Stimulated activated CD4-positive, alpha-beta T cell treated with anti-CD3 and anti-CD28 coated beads, Interleukin-12 subunit alpha, Interleukin-12 subunit beta, amount 100 ng/mL, for 48 hours (primary cell): ENCODE data around the gene GAL3ST2.
"Not testable (repeated sequence)": the region's sequence is repeated elsewhere in the genome, so short reads cannot be mapped to it uniquely, and the experiment has no call there.

Source experiments
- DNase-seq, 3 donors: peaks; one replicate each; pipeline ENCODE4 v3.0.0-alpha.2; 2020; ENCODE audit warnings: low read depth in 2 of 3, low spot score in 1 of 3

GAL3ST2 gene

GRCh38 chr2:241746084-241746483 lies 30.5 kb upstream of the GAL3ST2 start:
- no peak for DNase-seq

GRCh38 chr2:241748468-241749256 lies 28.0 kb upstream of the GAL3ST2 start:
- no peak for DNase-seq

GRCh38 chr2:241750076-241750840 lies 26.4 kb upstream of the GAL3ST2 start:
- DNase-seq, result no peak

- no peak for DNase-seq
These were observed 25.5 kb upstream of the GAL3ST2 start for GRCh38 chr2:241751152-241751551.

GRCh38 chr2:241751776-241752175 lies 24.8 kb upstream of the GAL3ST2 start:
- DNase-seq, result no peak

- DNase-seq, result no peak
These were observed 24.4 kb upstream of the GAL3ST2 start for GRCh38 chr2:241752253-241752652.

- DNase-seq, result no peak
These were observed 23.8 kb upstream of the GAL3ST2 start for GRCh38 chr2:241752689-241753276.

GRCh38 chr2:241753493-241753892 lies 23.1 kb upstream of the GAL3ST2 start:
- no peak for DNase-seq

GRCh38 chr2:241754042-241754441 lies 22.6 kb upstream of the GAL3ST2 start:
- no peak for DNase-seq

GRCh38 chr2:241755166-241755565 lies 21.5 kb upstream of the GAL3ST2 start:
- no peak for DNase-seq

GRCh38 chr2:241755777-241756176 lies 20.8 kb upstream of the GAL3ST2 start:
- DNase-seq, result no peak

GRCh38 chr2:241759067-241759807 lies 17.4 kb upstream of the GAL3ST2 start:
- DNase-seq, result no peak

GRCh38 chr2:241759893-241760292 lies 16.7 kb upstream of the GAL3ST2 start:
- DNase-seq, result not testable (repeated sequence)

GRCh38 chr2:241760301-241760771 lies 16.3 kb upstream of the GAL3ST2 start:
- DNase-seq, result no peak

- no peak for DNase-seq
These were observed 14.2 kb upstream of the GAL3ST2 start for GRCh38 chr2:241762321-241762932.

- peak in 2 of 3 donors; percentile 37 to 45 for DNase-seq
These were observed 13.7 kb upstream of the GAL3ST2 start for GRCh38 chr2:241762933-241763369.

GRCh38 chr2:241763551-241764274 lies 12.9 kb upstream of the GAL3ST2 start:
- DNase-seq, result no peak

- no peak for DNase-seq
These were observed 12.1 kb upstream of the GAL3ST2 start for GRCh38 chr2:241764275-241765241.
